Measurements from ENCODE around the gene IMMT.

DNA sequence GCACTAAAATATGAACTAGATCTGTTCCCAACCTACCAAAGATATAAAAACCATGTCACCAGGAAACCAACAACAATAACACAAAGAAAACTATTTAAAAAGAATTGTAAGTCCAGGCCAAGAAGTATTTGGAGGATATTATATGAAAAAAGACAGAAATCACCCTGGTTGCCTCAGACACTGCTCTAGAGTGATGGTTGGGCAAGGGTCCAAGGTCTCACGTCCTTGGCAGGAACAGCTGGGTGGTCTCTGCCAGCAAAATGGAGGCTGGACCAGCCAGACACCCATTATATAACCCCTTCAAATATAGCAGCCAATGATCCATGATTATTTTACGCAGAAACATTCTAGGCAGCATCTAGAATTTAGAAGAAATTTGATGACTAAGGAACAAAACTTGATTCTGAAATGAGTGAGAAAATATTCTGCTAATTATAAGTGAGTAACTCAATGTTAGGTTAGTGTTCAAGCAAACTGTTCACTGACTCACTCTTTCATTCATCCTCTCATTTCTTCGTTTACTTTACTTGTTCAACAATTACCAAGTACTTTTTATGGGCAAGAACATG is 39.4 kb upstream of the IMMT start:
- TF ChIP-seq POLR2A (IDR thresholded peaks at IDR 0.05; ENCODE audit: low read depth, low read length) (no peak), POLR2AphosphoS5 (IDR thresholded peaks at IDR 0.05; ENCODE audit: low read depth, low read length) (no peak), PAX5 (IDR thresholded peaks at IDR 0.05; ENCODE audit: insufficient read depth, low read length, severe bottlenecking) (no peak), TAF1 (IDR thresholded peaks at IDR 0.05; ENCODE audit: low read depth, low read length) (no peak), POU2F2 (IDR thresholded peaks at IDR 0.05; ENCODE audit: low read depth, low read length) (no peak)

Data from GM12891 (cell line).